ENCODE measurements around the gene XAGE3.
"Not testable (repeated sequence)": the region's sequence is repeated elsewhere in the genome, so short reads cannot be mapped to it uniquely, and the experiment has no call there.

The XAGE3 gene

GRCh38 chrX:52867610-52868348, at the start of gene XAGE3:
Gene XAGE3, minus strand, starts transcription at chrX:52868083. Its CDS starts 950 bp downstream, at chrX:52867133.
- DNase-seq (ENCODE audit: low spot score) = no peak

GRCh38 chrX:52914704-52915103, 46.8 kb upstream of the XAGE3 start:
- not testable (repeated sequence) for DNase-seq (ENCODE audit: low spot score)

GRCh38 chrX:52913681-52914080, 45.8 kb upstream of the XAGE3 start:
- DNase-seq (ENCODE audit: low spot score) = not testable (repeated sequence)

- DNase-seq (ENCODE audit: low spot score) = not testable (repeated sequence)
Measured at GRCh38 chrX:52909313-52909969, 41.6 kb upstream of the XAGE3 start.

- DNase-seq (ENCODE audit: low spot score) = not testable (repeated sequence)
Measured at GRCh38 chrX:52907900-52908299, 40.0 kb upstream of the XAGE3 start.

GRCh38 chrX:52907137-52907536, 39.3 kb upstream of the XAGE3 start:
- not testable (repeated sequence) for DNase-seq (ENCODE audit: low spot score)

GRCh38 chrX:52906072-52906471, 38.2 kb upstream of the XAGE3 start:
- not testable (repeated sequence) for DNase-seq (ENCODE audit: low spot score)

- DNase-seq (ENCODE audit: low spot score) = not testable (repeated sequence)
Measured at GRCh38 chrX:52905531-52905930, 37.6 kb upstream of the XAGE3 start.

GRCh38 chrX:52896855-52897709, 29.2 kb upstream of the XAGE3 start, which contains the start of gene FAM156B:
Gene FAM156B, plus strand, starts transcription at chrX:52897330. Its CDS starts 9,896 bp downstream, at chrX:52907226.
- not testable (repeated sequence) for DNase-seq (ENCODE audit: low spot score)

GRCh38 chrX:52896438-52896837, 28.6 kb upstream of the XAGE3 start:
- not testable (repeated sequence) for DNase-seq (ENCODE audit: low spot score)

GRCh38 chrX:52888090-52888489, 20.2 kb upstream of the XAGE3 start:
- DNase-seq (ENCODE audit: low spot score) = not testable (repeated sequence)

GRCh38 chrX:52887459-52887858, 19.6 kb upstream of the XAGE3 start:
- not testable (repeated sequence) for DNase-seq (ENCODE audit: low spot score)

GRCh38 chrX:52876386-52876785, 8.5 kb upstream of the XAGE3 start:
- DNase-seq (ENCODE audit: low spot score) = not testable (repeated sequence)

- not testable (repeated sequence) for DNase-seq (ENCODE audit: low spot score)
Measured at GRCh38 chrX:52875436-52875835, 7.6 kb upstream of the XAGE3 start.

- DNase-seq (ENCODE audit: low spot score) = no peak
Measured at GRCh38 chrX:52874661-52875060, 6.8 kb upstream of the XAGE3 start.

GRCh38 chrX:52873825-52874224, 5.9 kb upstream of the XAGE3 start:
- DNase-seq (ENCODE audit: low spot score) = not testable (repeated sequence)

- DNase-seq (ENCODE audit: low spot score) = no peak
Measured at GRCh38 chrX:52870046-52870445, 2.2 kb upstream of the XAGE3 start.

GRCh38 chrX:52865343-52865998, 2.4 kb downstream of the XAGE3 start:
- DNase-seq (ENCODE audit: low spot score) = no peak

- not testable (repeated sequence) for DNase-seq (ENCODE audit: low spot score)
Measured at GRCh38 chrX:52856991-52857525, 10.8 kb downstream of the XAGE3 start.

GRCh38 chrX:52852110-52852860, 15.6 kb downstream of the XAGE3 start:
- DNase-seq (ENCODE audit: low spot score) = no peak

GRCh38 chrX:52843619-52844018, 24.3 kb downstream of the XAGE3 start:
- not testable (repeated sequence) for DNase-seq (ENCODE audit: low spot score)

Data from HuH-7.5 (cell line).